Activated naive CD4-positive, alpha-beta T cell treated with anti-CD3 and anti-CD28 coated beads, Interleukin-2, amount 10 ng/mL, durations not matched to agents 7 days and 5 days (primary cell): ENCODE measurements around the gene TBC1D22A.

ENCODE experiments used
- CTCF ChIA-PET: fragments of 350-600 bp; sonication (Branson Sonifier 250); formaldehyde crosslinking; loops from one replicate; lab custom pipeline; 2021; ENCODE audit warnings: antibody characterized with exemption; lab: Charles Lee
- DNase-seq: peaks from one replicate; pipeline ENCODE4 v3.0.0-alpha.2; 2020
- H3K27ac Mint-ChIP-seq: one replicate; pipeline ENCODE4 v1.8.0; 2021; ENCODE audit warnings: mild to moderate bottlenecking, moderate library complexity, mixed read lengths
- H3K27me3 Mint-ChIP-seq: one replicate; pipeline ENCODE4 v1.8.0; 2021; ENCODE audit warnings: mild to moderate bottlenecking, mixed read lengths
- H3K36me3 Mint-ChIP-seq: one replicate; pipeline ENCODE4 v1.8.0; 2021; ENCODE audit warnings: mixed read lengths
- H3K4me1 Mint-ChIP-seq: one replicate; pipeline ENCODE4 v1.8.0; 2021; ENCODE audit warnings: mixed read lengths
- H3K4me3 Mint-ChIP-seq: one replicate; pipeline ENCODE4 v1.8.0; 2021; ENCODE audit warnings: mild to moderate bottlenecking, moderate library complexity, mixed read lengths
- H3K9me3 Mint-ChIP-seq: one replicate; pipeline ENCODE4 v1.8.0; 2021; ENCODE audit warnings: mixed read lengths

Gene TBC1D22A

DNA sequence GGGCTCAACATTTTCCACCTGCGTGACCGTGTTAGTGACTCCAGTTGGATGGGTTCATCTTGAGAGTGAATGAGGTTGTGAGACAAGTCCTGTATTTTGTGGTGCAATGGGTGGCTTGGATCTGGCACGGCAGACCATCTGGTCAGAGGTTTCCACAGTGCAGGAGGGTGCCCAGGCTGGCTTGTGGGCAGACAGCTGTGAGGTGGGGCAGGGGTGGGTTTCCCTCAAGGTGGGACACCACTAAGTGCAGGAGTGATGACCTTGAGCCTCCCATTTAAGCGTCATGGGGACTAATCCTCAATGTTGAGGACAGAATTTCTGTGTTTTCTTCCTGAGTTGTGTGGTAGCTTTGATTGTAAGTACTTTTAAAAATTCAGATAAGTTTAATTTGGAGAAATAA is 220.6 kb downstream of the TBC1D22A start:
- H3K4me1 Mint-ChIP-seq, result no peaks in the 10 kb centered on the region
- H3K4me3 Mint-ChIP-seq, result no peak overlapping the region
- CTCF ChIA-PET, result no interaction called here
- DNase-seq, result no peak
- no peaks in the 10 kb centered on the region for H3K9me3 Mint-ChIP-seq
- H3K36me3 Mint-ChIP-seq, result peaks cover 11% of the 10 kb centered on the region
- H3K27me3 Mint-ChIP-seq, result no peaks in the 10 kb centered on the region
- no peak overlapping the region for H3K27ac Mint-ChIP-seq

DNA sequence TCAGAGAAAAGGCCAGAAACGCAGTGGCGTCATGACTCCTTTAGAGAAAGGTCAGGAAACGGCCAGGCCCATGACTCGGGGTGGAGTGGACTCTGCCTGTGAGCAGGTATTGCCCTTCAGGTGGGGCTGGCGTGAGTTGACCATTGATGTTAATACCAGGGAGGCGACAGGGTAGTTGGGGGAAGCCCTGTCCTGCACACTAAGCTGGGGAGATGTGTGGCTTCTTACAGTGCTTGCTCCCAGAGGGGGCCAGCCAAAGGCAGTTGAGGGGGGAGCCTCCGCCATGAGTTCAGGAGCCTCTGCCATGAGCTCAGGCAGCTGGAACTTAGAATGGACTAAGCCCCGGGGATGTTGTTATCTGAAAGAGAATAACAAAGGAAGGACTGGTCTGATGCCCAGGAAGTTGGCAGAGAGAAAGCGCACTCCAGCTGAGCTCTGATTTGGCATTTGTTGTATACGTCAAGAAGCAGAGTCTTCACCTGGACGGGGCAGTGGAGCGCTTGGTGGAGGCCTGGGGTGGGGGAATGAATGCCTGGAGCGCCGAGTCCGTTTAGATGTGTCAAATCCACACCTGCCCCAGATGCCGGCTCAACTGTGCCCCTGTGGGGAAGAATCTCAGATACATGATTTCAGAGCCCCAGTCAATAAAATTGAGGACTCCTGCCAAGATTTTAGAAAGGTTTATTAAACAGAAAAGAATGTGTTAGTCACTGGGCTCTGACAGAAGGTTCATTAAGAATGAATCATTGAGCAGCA is 222.5 kb downstream of the TBC1D22A start:
- H3K27me3 Mint-ChIP-seq, result no peaks in the 10 kb centered on the region
- H3K4me3 Mint-ChIP-seq, result no peak overlapping the region
- CTCF ChIA-PET, result no interaction called here
- H3K4me1 Mint-ChIP-seq, result no peaks in the 10 kb centered on the region
- H3K36me3 Mint-ChIP-seq, result peaks cover 1% of the 10 kb centered on the region
- no peak overlapping the region for H3K27ac Mint-ChIP-seq
- no peak for DNase-seq
- no peaks in the 10 kb centered on the region for H3K9me3 Mint-ChIP-seq

DNA sequence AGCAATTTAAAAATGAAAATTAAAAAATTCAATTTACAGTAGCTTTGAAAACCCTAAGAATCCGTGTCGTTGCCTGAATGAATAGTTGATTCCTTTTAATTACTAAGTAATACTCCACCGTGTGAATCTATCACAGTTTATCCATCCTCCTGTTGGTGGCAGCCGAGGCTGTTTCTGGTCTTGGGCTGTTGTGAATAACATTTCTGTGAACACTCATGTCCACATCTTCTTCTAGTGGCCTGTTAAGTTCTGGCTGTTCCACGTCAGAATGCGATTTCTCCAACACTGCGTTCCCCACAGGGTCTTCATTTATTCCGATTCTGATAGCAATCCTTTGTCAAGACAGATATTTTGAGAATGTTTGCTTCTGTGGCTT is 223.0 kb downstream of the TBC1D22A start:
- Mint-ChIP-seq H3K4me1 (no peaks in the 10 kb centered on the region), H3K9me3 (no peaks in the 10 kb centered on the region), H3K27me3 (no peaks in the 10 kb centered on the region), H3K27ac (no peak overlapping the region), H3K36me3 (peaks cover 1% of the 10 kb centered on the region), H3K4me3 (no peak overlapping the region)
- CTCF ChIA-PET, result no interaction called here
- DNase-seq, result no peak

DNA sequence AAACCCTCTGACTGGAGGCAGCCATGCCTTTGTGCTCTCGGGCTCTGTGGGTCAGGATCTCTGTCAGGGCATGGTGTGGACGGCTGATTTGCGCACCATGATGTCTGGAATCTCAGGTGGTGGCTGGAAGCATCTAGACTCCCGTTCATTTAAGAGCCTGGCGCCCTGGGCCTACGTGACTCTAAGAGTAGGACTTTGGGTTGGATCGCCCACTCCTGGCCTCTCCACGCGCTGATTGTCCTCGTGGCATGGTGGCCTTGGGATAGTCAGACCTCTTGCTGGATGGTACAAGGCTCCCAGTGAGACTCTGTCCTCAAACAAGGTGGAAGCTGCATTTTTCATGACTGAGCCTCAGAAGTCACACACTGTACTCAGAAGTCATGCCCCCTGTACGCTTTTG is 224.3 kb downstream of the TBC1D22A start:
- Mint-ChIP-seq H3K36me3 (no peaks in the 10 kb centered on the region), H3K4me1 (no peaks in the 10 kb centered on the region), H3K4me3 (no peak overlapping the region), H3K9me3 (no peaks in the 10 kb centered on the region), H3K27me3 (no peaks in the 10 kb centered on the region), H3K27ac (no peak overlapping the region)
- CTCF ChIA-PET, result no interaction called here
- no peak for DNase-seq

DNA sequence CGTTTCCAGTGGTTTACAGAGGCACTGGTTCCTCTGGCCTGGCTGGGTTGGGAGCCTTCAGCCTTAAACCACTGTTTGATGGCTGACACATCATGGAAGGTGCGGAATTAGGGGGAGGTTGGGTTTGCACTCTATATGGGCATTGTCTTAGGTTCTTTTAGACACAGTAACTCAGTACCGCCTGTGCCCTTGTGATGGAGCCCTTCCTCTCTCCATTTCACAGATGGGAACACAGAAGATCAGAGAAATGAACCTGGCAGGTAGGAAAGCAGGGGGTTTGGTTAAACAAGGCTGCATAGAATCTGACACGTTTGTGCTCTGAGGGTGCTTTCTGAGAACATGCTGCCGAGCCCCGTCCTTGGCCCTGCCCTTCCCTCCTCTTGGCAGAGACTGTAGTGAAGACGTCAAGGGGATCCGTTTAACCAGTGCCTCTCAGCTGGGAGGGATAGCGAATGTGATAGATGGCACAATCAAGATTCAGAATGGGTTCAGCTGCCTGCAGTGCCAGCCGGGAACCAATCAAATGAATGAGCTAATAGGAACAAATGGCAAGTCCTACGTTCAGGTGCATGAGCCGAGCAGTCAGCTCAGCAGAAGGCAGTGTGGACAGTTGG is 228.6 kb downstream of the TBC1D22A start:
- Mint-ChIP-seq H3K27ac (no peak overlapping the region), H3K4me3 (no peak overlapping the region), H3K4me1 (no peaks in the 10 kb centered on the region), H3K36me3 (no peaks in the 10 kb centered on the region), H3K27me3 (no peaks in the 10 kb centered on the region), H3K9me3 (no peaks in the 10 kb centered on the region)
- no peak for DNase-seq
- CTCF ChIA-PET, result no interaction called here

DNA sequence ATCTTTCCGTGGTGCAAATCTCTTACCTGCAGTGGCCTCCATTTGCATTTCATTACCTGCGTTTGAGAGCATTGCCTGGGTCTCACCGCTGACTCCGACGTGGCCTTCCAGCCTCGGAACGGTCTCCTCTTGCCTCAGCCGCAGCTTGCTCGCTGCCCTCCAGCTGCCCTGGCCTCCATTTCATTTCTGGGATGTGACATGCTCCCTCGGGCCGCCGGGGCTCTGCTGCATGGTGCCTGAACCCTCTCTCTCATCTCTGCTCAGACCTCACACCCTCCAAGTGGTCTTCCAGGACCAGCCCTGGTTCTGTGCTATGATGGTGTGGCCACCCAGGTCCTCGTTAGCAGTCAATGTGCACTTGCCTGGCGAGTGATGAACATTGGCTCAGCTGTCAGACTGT is 229.2 kb downstream of the TBC1D22A start:
- CTCF ChIA-PET, result no interaction called here
- Mint-ChIP-seq H3K9me3 (no peaks in the 10 kb centered on the region), H3K27ac (no peak overlapping the region), H3K4me3 (no peak overlapping the region), H3K36me3 (no peaks in the 10 kb centered on the region), H3K27me3 (no peaks in the 10 kb centered on the region), H3K4me1 (no peaks in the 10 kb centered on the region)
- no peak for DNase-seq

DNA sequence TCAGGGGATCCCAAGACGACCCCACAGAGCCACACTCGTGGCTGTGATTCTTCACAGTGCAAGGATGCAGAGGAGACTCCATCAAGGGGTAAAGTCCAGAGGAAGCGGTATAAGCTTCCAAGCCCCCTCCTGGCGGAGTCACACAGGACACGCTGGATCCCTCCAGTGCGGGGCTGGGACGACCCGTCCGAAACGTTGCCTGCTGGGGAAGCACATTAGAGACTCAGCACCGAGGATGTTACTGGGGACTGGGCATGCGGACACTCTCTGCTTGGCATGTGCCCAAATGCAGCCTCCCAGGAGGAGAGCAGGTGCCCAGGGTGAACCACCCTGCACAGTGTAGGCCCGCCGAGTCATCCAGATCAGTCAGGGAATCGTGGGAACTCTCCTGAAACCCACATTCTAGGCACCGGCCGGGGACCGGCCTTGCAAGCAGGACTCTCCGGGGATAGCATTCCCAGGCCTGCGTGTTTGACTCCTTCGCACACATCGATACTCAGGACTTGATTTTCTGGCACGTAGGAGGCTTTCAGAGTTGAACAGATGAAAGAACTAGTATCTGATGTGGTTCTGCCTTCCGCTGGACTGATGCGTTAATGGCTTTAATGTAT is 229.8 kb downstream of the TBC1D22A start:
- H3K36me3 Mint-ChIP-seq, result no peaks in the 10 kb centered on the region
- no peak overlapping the region for H3K4me3 Mint-ChIP-seq
- H3K27me3 Mint-ChIP-seq, result no peaks in the 10 kb centered on the region
- no peaks in the 10 kb centered on the region for H3K9me3 Mint-ChIP-seq
- H3K27ac Mint-ChIP-seq, result no peak overlapping the region
- CTCF ChIA-PET, result no interaction called here
- no peak for DNase-seq
- no peaks in the 10 kb centered on the region for H3K4me1 Mint-ChIP-seq

DNA sequence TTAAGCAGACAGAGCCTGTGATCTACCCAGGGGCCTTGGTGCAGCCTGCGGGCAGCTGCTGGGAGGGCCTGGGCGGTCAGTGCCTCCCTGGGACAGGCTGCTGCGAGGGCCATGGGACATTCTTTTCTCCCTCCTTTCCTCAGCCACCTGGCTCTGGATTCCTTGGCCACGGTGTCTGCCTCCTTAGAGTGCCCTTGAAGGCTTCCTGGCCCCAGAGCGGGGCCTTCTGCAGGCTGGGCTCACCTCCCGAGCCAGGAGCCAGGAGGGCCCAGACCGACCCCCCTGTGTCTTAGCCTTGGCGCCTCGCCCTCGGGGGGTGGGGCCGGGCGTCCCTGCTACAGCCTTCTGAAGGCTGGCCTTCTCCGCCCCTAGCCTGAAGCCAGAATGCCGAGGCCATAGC is 231.2 kb downstream of the TBC1D22A start:
- no peaks in the 10 kb centered on the region for H3K9me3 Mint-ChIP-seq
- CTCF ChIA-PET, result no interaction called here
- no peaks in the 10 kb centered on the region for H3K27me3 Mint-ChIP-seq
- no peak overlapping the region for H3K4me3 Mint-ChIP-seq
- no peak for DNase-seq
- no peaks in the 10 kb centered on the region for H3K36me3 Mint-ChIP-seq
- no peak overlapping the region for H3K27ac Mint-ChIP-seq
- no peaks in the 10 kb centered on the region for H3K4me1 Mint-ChIP-seq

DNA sequence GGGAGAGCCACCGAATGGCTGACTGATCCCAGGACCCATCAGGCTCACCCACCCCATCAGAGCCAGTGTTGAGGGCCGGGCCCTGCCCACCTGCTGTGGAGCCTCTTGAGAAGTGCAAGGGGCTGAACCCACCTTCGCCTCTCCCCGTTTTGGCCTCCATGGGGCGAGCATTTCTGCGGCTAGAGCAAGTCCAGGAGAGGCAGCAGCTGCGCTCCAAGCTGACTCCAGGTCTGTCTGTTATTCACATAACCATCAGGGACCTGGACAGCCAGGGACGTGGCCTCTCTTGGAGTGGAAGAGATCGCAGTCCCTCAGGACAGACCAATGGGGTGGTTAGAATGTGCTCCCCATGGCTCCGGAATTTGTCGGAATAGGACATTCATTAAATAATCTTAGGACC is 231.8 kb downstream of the TBC1D22A start:
- H3K4me3 Mint-ChIP-seq, result no peak overlapping the region
- H3K27ac Mint-ChIP-seq, result no peak overlapping the region
- H3K4me1 Mint-ChIP-seq, result peaks cover 2% of the 10 kb centered on the region
- peaks cover 4% of the 10 kb centered on the region for H3K36me3 Mint-ChIP-seq
- DNase-seq, result no peak
- H3K9me3 Mint-ChIP-seq, result no peaks in the 10 kb centered on the region
- CTCF ChIA-PET, result interaction anchor here (1.4 kb wide), 1 partner anchor 235 kb away, joined by 5 read pairs; no protein-coding TSS in a partner anchor
- no peaks in the 10 kb centered on the region for H3K27me3 Mint-ChIP-seq

DNA sequence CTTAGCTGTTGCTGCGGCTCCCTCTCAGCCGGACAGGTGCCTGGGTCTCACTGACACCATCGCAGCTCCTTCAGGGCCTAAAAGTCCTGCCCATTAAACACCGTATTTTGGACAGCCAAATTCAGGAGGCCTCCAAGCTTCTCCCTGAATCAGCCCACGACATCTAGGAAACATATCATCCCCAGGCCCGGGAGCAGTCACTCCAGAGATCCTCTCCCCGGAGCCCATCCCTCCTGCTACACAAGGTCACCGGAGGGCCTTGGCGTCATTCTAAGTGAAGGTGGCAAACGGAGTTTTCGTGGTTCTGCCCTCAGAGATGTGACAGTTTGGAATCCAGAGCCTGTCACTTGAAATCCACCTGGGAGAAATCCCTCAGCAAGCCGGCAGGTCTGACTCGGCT is 232.5 kb downstream of the TBC1D22A start:
- Mint-ChIP-seq H3K9me3 (no peaks in the 10 kb centered on the region), H3K4me3 (no peak overlapping the region), H3K27me3 (no peaks in the 10 kb centered on the region), H3K27ac (no peak overlapping the region), H3K36me3 (peaks cover 4% of the 10 kb centered on the region), H3K4me1 (peaks cover 3% of the 10 kb centered on the region)
- CTCF ChIA-PET, result interaction anchor here (1.4 kb wide), 1 partner anchor 236 kb away, joined by 5 read pairs; no protein-coding TSS in a partner anchor
- DNase-seq, result no peak

DNA sequence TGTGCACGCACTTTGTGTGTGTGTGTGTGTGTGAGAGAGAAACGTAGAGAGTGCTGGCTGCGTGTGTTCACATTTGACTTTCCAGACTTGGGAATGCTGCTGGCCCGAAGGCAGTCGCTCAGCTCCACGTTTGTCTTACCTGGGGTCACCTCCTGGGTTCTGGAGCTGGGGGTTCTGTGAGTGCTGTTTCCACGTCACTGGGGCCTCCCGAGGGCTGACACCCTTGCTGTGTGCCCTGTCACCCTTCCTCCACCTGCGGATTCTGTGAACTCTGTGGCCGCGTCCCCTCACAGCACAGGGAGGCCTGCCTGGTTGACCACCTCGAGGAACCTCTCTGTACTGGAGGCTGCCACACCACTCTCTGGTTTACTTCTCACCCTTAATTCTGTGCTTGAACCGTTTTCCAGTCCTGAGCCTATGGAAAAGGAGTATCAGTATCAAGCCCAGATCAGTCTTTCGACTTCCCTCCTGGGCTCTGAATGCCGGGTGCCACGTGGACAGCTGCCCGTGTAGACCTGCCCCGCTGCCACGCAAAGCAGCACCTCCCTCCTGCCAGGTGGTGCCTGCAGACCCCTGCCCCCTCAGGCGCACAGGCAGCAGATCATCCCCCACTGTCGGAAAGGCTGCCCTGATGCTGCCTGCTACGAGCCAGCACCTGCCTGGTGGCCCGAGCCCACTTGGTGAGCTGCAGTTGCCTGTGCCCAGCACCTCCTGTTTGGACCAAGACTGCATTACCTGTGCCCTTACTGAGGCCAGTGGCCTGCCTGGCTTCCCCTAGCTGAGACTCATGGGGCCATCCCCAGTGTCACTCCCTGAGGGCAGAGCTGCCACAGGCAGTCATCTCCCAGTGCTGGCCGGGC is 233.3 kb downstream of the TBC1D22A start:
- Mint-ChIP-seq H3K4me1 (peaks cover 10% of the 10 kb centered on the region), H3K27me3 (no peaks in the 10 kb centered on the region), H3K27ac (no peak overlapping the region), H3K9me3 (no peaks in the 10 kb centered on the region), H3K36me3 (peaks cover 4% of the 10 kb centered on the region), H3K4me3 (no peak overlapping the region)
- DNase-seq, result no peak
- CTCF ChIA-PET, result interaction anchor here (1.4 kb wide), 1 partner anchor 237 kb away, joined by 5 read pairs; no protein-coding TSS in a partner anchor

DNA sequence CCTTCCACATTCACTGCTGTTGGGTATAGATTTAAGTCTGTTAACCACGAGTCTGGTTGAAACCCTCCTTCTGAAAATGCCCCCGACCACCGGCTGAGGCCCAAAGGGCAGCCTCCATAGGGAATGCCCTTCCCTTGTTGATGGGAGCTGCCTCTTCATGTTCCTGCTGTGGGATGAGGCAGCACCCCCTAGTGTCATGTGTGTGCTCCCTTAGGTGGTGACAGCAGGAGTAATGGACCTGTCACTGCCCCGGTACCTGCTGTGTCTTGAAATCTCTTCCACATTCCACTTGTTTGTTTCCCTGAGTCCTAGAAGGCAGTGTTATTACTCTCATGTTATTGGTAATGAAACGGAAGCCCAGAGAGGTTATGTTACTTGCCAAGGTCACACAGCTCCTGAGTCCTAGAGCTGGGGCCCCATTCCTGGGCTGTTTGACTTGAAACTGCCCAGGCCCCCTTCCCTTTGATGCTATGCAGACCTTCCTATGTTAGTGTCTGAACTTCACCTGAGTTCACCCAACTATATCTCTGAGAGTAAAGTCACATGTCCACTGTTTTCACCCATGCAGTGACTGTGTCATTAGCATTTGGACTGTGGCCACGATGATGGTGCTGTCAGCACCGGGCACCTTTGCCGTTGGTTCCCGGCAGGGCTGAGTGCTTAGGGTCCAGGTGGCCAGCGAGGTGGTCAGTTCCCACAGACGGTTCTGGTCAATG is 234.3 kb downstream of the TBC1D22A start:
- DNase-seq, result no peak
- Mint-ChIP-seq H3K36me3 (peaks cover 4% of the 10 kb centered on the region), H3K27me3 (no peaks in the 10 kb centered on the region), H3K27ac (peak overlapping the region; percentile 67), H3K9me3 (no peaks in the 10 kb centered on the region), H3K4me3 (no peak overlapping the region), H3K4me1 (peaks cover 12% of the 10 kb centered on the region)
- CTCF ChIA-PET, result no interaction called here

DNA sequence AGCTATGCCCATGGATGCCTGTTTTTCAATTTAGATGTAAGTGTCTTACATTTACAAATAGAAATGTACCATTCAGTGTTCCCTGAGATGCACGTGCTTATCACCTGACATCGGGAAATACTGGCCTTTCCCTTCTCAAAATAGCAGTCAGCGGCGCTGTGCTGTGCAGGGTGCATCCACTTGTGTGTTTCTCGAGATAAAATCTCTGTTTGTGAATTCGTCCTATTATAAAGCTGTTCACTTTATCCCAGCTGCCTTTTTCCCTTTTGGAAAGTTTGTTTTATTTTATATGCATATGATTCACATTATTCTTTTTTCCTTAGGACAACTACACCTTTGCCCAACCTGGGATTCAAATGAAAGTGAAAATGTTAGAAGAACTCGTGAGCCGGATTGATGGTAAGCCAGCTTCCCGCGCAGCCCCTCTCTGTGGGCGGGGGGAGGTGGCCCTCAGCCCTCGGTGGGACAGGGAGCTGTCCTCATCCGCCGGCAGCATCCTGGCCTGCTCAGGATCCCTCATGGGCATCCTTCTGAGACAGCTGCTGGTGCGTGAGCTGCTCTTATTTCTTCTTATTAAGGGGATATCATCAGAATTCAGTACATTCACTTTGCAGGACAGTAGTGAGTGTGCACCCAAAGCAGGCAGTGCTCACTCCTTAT is 235.0 kb downstream of the TBC1D22A start:
- no peak for DNase-seq
- Mint-ChIP-seq H3K4me1 (peaks cover 12% of the 10 kb centered on the region), H3K9me3 (no peaks in the 10 kb centered on the region), H3K4me3 (no peak overlapping the region), H3K36me3 (peaks cover 4% of the 10 kb centered on the region), H3K27ac (no peak overlapping the region), H3K27me3 (no peaks in the 10 kb centered on the region)
- CTCF ChIA-PET, result no interaction called here
